Lower lobe of right lung (tissue), 2 donors: ENCODE measurements around the gene NCK2. TPM values are rescaled to one million over a fixed set of nuclear protein-coding genes. Genes with fewer than 3 reads are reported as not detected.

Experiments
- ATAC-seq, 2 donors: fragments of 200-7000 bp; cut with Tn5 transposase; one replicate each; pipeline ENCODE4 v1.9.1; 2020 to 2022; ENCODE audit warnings: mild to moderate bottlenecking in 2 of 2, moderate library complexity in 2 of 2
- DNase-seq: peaks from one replicate; pipeline ENCODE4 v3.0.0-alpha.2; 2020
- H3K27ac ChIP-seq: fragments of 200-600 bp; one replicate; pipeline ENCODE4 v1.8.0; 2022
- H3K27me3 ChIP-seq: fragments of 200-600 bp; one replicate; pipeline ENCODE4 v1.8.0; 2022; ENCODE audit warnings: low read depth
- H3K36me3 ChIP-seq: fragments of 200-600 bp; one replicate; pipeline ENCODE4 v1.8.0; 2022; ENCODE audit warnings: mild to moderate bottlenecking
- H3K4me1 ChIP-seq: fragments of 200-600 bp; one replicate; pipeline ENCODE4 v1.8.0; 2022
- H3K4me3 ChIP-seq: fragments of 200-600 bp; one replicate; pipeline ENCODE4 v1.8.0; 2022; ENCODE audit warnings: mild to moderate bottlenecking
- H3K9me3 ChIP-seq: fragments of 200-600 bp; one replicate; pipeline ENCODE4 v1.8.0; 2022
- intact Hi-C: fragments of 100-400 bp; cut with DNase I; formaldehyde crosslinking; loops from one replicate; pipeline ENCODE4 v1.11.0; 2022
- total RNA-seq: library from RNA; stranded (reverse); fragmentation: NEBNext Ultra II Directional; extraction: Animal tissue kit (Norgen Biotek cat#: 25700); gene quantifications from one replicate; pipeline ENCODE4 v1.2.1, GENCODE V29; 2021
- TF ChIP-seq, protein P1 (sequence below): fragments of 200-600 bp; IDR thresholded peaks from one replicate; pipeline ENCODE4 v1.8.0; 2022; ENCODE audit warnings: antibody characterized with exemption, mild to moderate bottlenecking
- donor health status: DM: no; HTN: yes; CAD: no; lungs with severe emphysema.

NCK2 gene
- total RNA-seq, 1 donor from 2014 or later = 36.7 TPM

DNA sequence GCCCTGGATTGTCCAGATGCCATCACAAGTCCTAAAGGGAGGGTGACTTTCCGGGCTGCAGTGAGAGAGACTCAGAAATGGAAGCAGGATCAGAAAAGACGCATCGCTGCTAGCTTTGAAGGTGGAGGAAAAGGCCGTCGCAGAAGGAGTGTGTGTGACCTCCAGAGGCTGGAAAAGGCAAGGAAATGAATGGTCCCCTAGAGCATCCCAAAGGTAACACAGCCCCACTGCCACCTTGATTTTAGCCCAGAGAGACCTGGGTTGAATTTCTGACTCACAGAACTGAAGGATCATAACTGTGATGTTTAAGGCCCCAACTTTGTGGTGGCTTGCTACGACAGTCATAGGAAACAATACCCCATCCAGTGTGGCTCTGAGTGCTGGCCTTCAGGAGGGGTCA is 8.6 kb upstream of the NCK2 start:
- TF ChIP-seq, protein P1, sequence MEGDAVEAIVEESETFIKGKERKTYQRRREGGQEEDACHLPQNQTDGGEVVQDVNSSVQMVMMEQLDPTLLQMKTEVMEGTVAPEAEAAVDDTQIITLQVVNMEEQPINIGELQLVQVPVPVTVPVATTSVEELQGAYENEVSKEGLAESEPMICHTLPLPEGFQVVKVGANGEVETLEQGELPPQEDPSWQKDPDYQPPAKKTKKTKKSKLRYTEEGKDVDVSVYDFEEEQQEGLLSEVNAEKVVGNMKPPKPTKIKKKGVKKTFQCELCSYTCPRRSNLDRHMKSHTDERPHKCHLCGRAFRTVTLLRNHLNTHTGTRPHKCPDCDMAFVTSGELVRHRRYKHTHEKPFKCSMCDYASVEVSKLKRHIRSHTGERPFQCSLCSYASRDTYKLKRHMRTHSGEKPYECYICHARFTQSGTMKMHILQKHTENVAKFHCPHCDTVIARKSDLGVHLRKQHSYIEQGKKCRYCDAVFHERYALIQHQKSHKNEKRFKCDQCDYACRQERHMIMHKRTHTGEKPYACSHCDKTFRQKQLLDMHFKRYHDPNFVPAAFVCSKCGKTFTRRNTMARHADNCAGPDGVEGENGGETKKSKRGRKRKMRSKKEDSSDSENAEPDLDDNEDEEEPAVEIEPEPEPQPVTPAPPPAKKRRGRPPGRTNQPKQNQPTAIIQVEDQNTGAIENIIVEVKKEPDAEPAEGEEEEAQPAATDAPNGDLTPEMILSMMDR = no peak
- DNase-seq (no peak), ATAC-seq (no peak)
- H3K27ac ChIP-seq = no peak overlapping the region
- H3K9me3 ChIP-seq = no peaks in the 10 kb centered on the region
- H3K4me1 ChIP-seq = no peaks in the 10 kb centered on the region
- H3K36me3 ChIP-seq = no peaks in the 10 kb centered on the region
- intact Hi-C loops = no loop called here
- H3K27me3 ChIP-seq = peaks cover 5% of the 10 kb centered on the region
- H3K4me3 ChIP-seq = no peak overlapping the region

DNA sequence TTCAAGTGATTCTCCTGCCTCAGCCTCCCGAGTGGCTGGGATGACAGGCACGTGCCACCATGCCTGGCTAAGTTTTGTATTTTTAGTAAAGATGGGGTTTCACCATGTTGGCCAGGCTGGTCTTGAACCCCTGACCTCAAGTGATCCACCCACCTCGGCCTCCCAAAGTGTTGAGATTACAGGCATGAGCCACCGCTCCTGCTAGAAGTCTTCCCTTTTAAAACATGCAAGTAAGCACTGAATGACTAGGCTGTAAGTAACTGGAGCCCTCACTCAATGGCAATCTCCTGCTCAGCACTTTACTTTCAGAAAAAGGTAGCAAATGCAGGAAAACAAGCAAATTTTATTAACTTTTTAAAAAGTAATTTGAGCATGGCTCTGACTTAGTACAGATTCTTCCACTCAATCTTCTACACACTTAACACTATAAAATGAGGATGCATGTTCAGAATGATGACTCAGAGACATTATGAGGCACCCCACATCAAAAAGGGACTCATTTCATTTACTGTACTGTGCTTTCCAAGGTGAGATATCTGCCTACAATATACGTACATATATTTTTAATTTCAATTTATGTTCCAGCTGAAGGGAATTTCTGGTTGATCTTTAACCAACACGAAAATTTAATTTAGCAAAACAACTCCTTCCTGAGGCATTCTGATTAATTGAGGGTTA is 6.6 kb upstream of the NCK2 start:
- H3K4me1 ChIP-seq = no peaks in the 10 kb centered on the region
- no peak for ATAC-seq
- TF ChIP-seq, protein P1 = no peak
- H3K9me3 ChIP-seq = no peaks in the 10 kb centered on the region
- intact Hi-C loops = no loop called here
- H3K4me3 ChIP-seq = no peak overlapping the region
- H3K36me3 ChIP-seq = no peaks in the 10 kb centered on the region
- DNase-seq = no peak
- H3K27ac ChIP-seq = no peak overlapping the region
- H3K27me3 ChIP-seq = peaks cover 5% of the 10 kb centered on the region

DNA sequence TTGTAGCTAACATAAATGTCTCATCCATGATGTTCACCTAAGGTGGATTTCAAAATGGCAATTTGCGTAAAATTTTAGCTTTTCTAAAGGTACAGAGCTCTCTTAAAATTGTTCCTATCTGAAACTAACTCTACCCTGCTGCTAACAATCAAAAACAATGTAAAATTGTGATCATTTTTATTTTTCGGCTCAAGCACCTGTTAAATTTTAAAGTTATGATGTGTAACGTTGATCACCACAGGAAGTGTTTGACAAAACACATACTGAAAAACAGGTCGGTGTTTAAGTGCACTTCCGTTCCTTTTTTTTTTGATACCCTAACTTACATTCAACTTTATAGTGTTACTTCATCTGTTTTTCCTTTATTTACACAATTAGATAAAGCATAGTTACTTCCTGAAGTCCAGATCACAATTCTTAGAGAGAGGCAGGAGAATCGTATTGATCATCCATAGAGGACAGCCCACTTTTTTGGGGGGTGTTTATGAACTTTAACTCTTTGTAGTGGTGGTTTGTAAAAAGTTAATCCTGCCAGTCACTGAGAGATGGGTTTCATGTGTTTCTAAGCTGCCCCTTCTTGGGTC is 6.0 kb upstream of the NCK2 start:
- H3K9me3 ChIP-seq = no peaks in the 10 kb centered on the region
- no peak overlapping the region for H3K4me3 ChIP-seq
- no peak overlapping the region for H3K27ac ChIP-seq
- ATAC-seq (no peak), DNase-seq (no peak)
- no peaks in the 10 kb centered on the region for H3K36me3 ChIP-seq
- H3K4me1 ChIP-seq = peaks cover 6% of the 10 kb centered on the region
- intact Hi-C loops = no loop called here
- H3K27me3 ChIP-seq = peaks cover 5% of the 10 kb centered on the region
- TF ChIP-seq, protein P1 = no peak

DNA sequence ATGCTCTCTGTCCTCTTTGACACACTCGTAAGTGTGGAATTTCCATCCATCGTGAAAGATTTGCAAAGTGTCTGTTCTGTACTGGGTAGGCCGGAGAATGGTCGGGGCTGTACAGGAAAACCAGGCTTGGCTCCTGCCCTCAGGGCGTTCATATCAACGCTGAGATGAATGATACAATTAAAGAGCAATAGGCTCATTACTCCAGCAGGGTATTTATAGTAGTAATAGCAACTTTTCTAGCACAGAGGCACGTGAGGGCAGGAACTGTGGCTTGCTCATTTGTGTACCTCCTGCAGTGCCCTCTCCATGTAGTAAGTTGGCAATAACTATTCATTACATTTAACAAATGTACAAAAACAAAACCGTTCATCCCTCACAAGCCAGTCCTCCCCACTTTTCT is 5.3 kb upstream of the NCK2 start:
- TF ChIP-seq, protein P1 = no peak
- H3K9me3 ChIP-seq = no peaks in the 10 kb centered on the region
- ATAC-seq (no peak), DNase-seq (no peak)
- peaks cover 5% of the 10 kb centered on the region for H3K27me3 ChIP-seq
- H3K27ac ChIP-seq = no peak overlapping the region
- intact Hi-C loops = no loop called here
- peaks cover 10% of the 10 kb centered on the region for H3K4me1 ChIP-seq
- no peaks in the 10 kb centered on the region for H3K36me3 ChIP-seq
- no peak overlapping the region for H3K4me3 ChIP-seq

DNA sequence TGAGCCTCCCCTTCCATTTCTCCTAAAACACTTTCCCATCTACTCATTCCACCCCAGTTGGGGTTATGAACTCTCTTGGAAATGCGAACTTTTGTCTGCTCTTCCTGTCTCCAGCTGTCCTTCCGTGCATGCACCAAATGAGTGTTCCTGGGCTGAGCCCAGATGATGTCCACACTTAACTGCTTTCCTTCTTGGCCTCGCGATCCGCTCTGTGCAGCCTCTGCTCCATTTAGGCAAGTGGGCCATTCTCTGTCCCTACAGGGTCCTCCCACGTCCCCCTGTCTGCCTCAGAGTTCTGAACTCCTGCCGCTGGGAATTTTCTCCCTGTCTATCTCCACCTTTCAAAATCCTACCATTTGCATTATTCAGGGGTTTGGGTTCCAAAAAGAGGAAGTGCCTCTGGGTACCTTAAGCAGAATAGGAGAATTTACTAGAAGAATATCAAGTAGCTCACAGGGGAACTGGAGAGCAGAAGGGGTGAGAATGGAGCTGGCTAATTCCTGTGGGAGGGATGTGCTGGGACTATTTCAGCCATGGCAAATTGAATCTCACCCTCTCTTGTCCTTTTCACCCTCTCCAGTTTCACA is 4.7 kb upstream of the NCK2 start:
- Histone ChIP-seq H3K27ac (no peak overlapping the region), H3K4me3 (no peak overlapping the region), H3K4me1 (peaks cover 10% of the 10 kb centered on the region), H3K27me3 (no peaks in the 10 kb centered on the region), H3K36me3 (no peaks in the 10 kb centered on the region), H3K9me3 (no peaks in the 10 kb centered on the region)
- TF ChIP-seq, protein P1 = no peak
- ATAC-seq (no peak), DNase-seq (no peak)
- intact Hi-C loops = no loop called here
